Measurements from ENCODE around the gene IL9.

IL9 gene

GRCh38 chr5:135891268-135891667 lies 4.4 kb downstream of the IL9 start:
- DNase-seq, result no peak

GRCh38 chr5:135890867-135891266 lies 4.8 kb downstream of the IL9 start:
- DNase-seq, result no peak

GRCh38 chr5:135890296-135890695 lies 5.3 kb downstream of the IL9 start:
- DNase-seq, result no peak

GRCh38 chr5:135887881-135888614 lies 7.6 kb downstream of the IL9 start:
- no peak for DNase-seq

- DNase-seq, result peak; percentile 60
Measured at GRCh38 chr5:135887447-135887864, 8.2 kb downstream of the IL9 start.

GRCh38 chr5:135886136-135886535 lies 9.5 kb downstream of the IL9 start:
- DNase-seq, result no peak

GRCh38 chr5:135885031-135885430 lies 10.6 kb downstream of the IL9 start:
- DNase-seq, result no peak

- DNase-seq, result no peak
Measured at GRCh38 chr5:135883441-135883840, 12.2 kb downstream of the IL9 start.

GRCh38 chr5:135883026-135883425 lies 12.6 kb downstream of the IL9 start:
- DNase-seq, result no peak

GRCh38 chr5:135881819-135882218 lies 13.8 kb downstream of the IL9 start:
- DNase-seq, result no peak

- no peak for DNase-seq
Measured at GRCh38 chr5:135881244-135881643, 14.4 kb downstream of the IL9 start.

- no peak for DNase-seq
Measured at GRCh38 chr5:135880801-135881200, 14.8 kb downstream of the IL9 start.

GRCh38 chr5:135880278-135880677 lies 15.4 kb downstream of the IL9 start:
- DNase-seq, result no peak

GRCh38 chr5:135879591-135879990 lies 16.1 kb downstream of the IL9 start:
- DNase-seq, result no peak

GRCh38 chr5:135878156-135878620 lies 17.5 kb downstream of the IL9 start:
- no peak for DNase-seq

- no peak for DNase-seq
Measured at GRCh38 chr5:135877570-135878155, 18.0 kb downstream of the IL9 start.

GRCh38 chr5:135876146-135876545 lies 19.5 kb downstream of the IL9 start:
- no peak for DNase-seq

- DNase-seq, result no peak
Measured at GRCh38 chr5:135875567-135875966, 20.1 kb downstream of the IL9 start.

GRCh38 chr5:135874461-135874860 lies 21.2 kb downstream of the IL9 start:
- DNase-seq, result no peak

GRCh38 chr5:135873831-135874230 lies 21.8 kb downstream of the IL9 start:
- no peak for DNase-seq

- no peak for DNase-seq
Measured at GRCh38 chr5:135871268-135871915, 24.2 kb downstream of the IL9 start.

- DNase-seq, result no peak
Measured at GRCh38 chr5:135869935-135870334, 25.7 kb downstream of the IL9 start.

GRCh38 chr5:135869276-135869675 lies 26.4 kb downstream of the IL9 start:
- DNase-seq, result no peak

- DNase-seq, result no peak
Measured at GRCh38 chr5:135868681-135869080, 27.0 kb downstream of the IL9 start.
